Fibroblast of the aortic adventitia (primary cell): Measurements from ENCODE around the gene AHI1. TPM values are rescaled to one million over a fixed set of nuclear protein-coding genes. Genes with fewer than 3 reads are reported as not detected.

Experiments used
- DNase-seq: peaks from one replicate; pipeline ENCODE4 v3.0.0-alpha.2; 2010; ENCODE audit warnings: low read depth
- H3K4me3 ChIP-seq: 2 replicates; pipeline ENCODE4 v1.5.1; 2011; ENCODE audit warnings: low read depth, mild to moderate bottlenecking, control low read depth, low read length, moderate library complexity
- CTCF ChIP-seq: IDR thresholded peaks from 2 replicates; pipeline ENCODE4 v1.5.1; 2011; ENCODE audit warnings: mild to moderate bottlenecking, low read length, control low read depth, inconsistent platforms; ENCODE audit not compliant: insufficient read depth
- small RNA-seq: library from RNA; depleted of rRNA; stranded (forward); fragments of <200 nt; gene quantifications from one replicate; pipeline ENCODE3, GENCODE V24; 2012
- total RNA-seq: library from RNA; depleted of rRNA; stranded (reverse); fragments of >200 nt; gene quantifications from 2 replicates; pipeline ENCODE4 v1.2.3, GENCODE V29; 2012; ENCODE audit warnings: low replicate concordance

Gene AHI1
- total RNA-seq, 1 donor: 33.4 TPM

- TF ChIP-seq CTCF: no peak
- no peak overlapping the region for H3K4me3 ChIP-seq
- peak; percentile 17 for DNase-seq
Observed at GRCh38 chr6:135233686-135234491, 263.7 kb downstream of the AHI1 start.

Small RNA genes lying within 50 kb of the gene (small RNA-seq; reads per million reads assigned to genes)
- gene MIR548A2 (not detected), gene RF00019 (not detected)
